B cell (primary cell): ENCODE data around the gene GPT2. TPM values are rescaled to one million over a fixed set of nuclear protein-coding genes. Genes with fewer than 3 reads are reported as not detected.

Experiments used
- ATAC-seq: fragments of 200-7000 bp; cut with Tn5 transposase; one replicate; pipeline ENCODE4 v1.10.0; 2021; ENCODE audit warnings: low read depth, mild to moderate bottlenecking, moderate number of reproducible peaks, moderate library complexity
- CTCF ChIA-PET: fragments of 350-600 bp; sonication (Branson Sonifier 250); formaldehyde crosslinking; loops from one replicate; lab custom pipeline; 2021; ENCODE audit warnings: antibody characterized with exemption, inconsistent platforms; lab: Charles Lee
- POLR2A ChIA-PET: fragments of 350-600 bp; sonication (Branson Sonifier 250); formaldehyde crosslinking; loops from one replicate; lab custom pipeline; 2021; ENCODE audit warnings: antibody characterized with exemption; lab: Charles Lee
- DNase-seq: peaks from one replicate; pipeline ENCODE4 v3.0.0; 2013
- H2AFZ ChIP-seq: 2 replicates; pipeline ENCODE4 v1.6.1; 2012; ENCODE audit warnings: mild to moderate bottlenecking, low read depth, low read length; ENCODE audit not compliant: insufficient read depth, poor library complexity, severe bottlenecking
- H3K27ac ChIP-seq, 2 donors: 1 replicate in 1 of 2; 2 replicates in 1 of 2; pipeline ENCODE4 v1.5.1; 2012 to 2013; ENCODE audit warnings: low read length in 2 of 2, mild to moderate bottlenecking in 2 of 2, moderate library complexity in 1 of 2
- H3K27me3 ChIP-seq, 4 experiments: fragments of 200-600 bp in 1 of 4; sonication (generic) in 1 of 4; replicated peaks in 1 of 4; 1 replicate in 2 of 4; 2 replicates in 2 of 4; pipeline versions ENCODE4 v1.6.1 to v1.7.0; 2013 to 2016; ENCODE audit warnings: low read length in 3 of 4, mild to moderate bottlenecking in 2 of 4, mixed read lengths in 1 of 4, moderate library complexity in 1 of 4; ENCODE audit not compliant: insufficient read depth in 4 of 4, control insufficient read depth in 3 of 4; ENCODE audit errors: control extremely low read depth in 1 of 4
- H3K36me3 ChIP-seq, 2 experiments: replicated peaks in 1 of 2; 1 replicate in 1 of 2; 2 replicates in 1 of 2; pipeline versions ENCODE4 v1.6.1 to v1.7.1; 2013; ENCODE audit warnings: low read length in 1 of 2; ENCODE audit not compliant: insufficient read depth in 2 of 2, control insufficient read depth in 1 of 2; ENCODE audit errors: control extremely low read depth in 1 of 2, extremely low read depth in 1 of 2
- H3K4me1 ChIP-seq, 2 donors: fragments of 200-600 bp in 1 of 2; sonication (generic) in 1 of 2; 1 replicate in 1 of 2; 2 replicates in 1 of 2; pipeline versions ENCODE4 v1.5.1 to v1.6.1; 2013 to 2017; ENCODE audit warnings: low read length in 2 of 2; ENCODE audit not compliant: control insufficient read depth in 2 of 2, insufficient read depth in 2 of 2
- H3K4me2 ChIP-seq: replicated peaks from 2 replicates; pipeline ENCODE3; 2012; ENCODE audit warnings: mild to moderate bottlenecking, low read depth, low read length; ENCODE audit not compliant: poor library complexity, severe bottlenecking
- H3K4me3 ChIP-seq, 5 experiments: fragments of 200-600 bp in 1 of 5; sonication (generic) in 1 of 5; 1 replicate in 3 of 5; 2 replicates in 2 of 5; pipeline versions ENCODE4 v1.5.1 to v1.7.0; 2011 to 2016; ENCODE audit warnings: low read length in 4 of 5, mild to moderate bottlenecking in 4 of 5, low read depth in 2 of 5, control low read depth in 1 of 5, moderate library complexity in 1 of 5; ENCODE audit not compliant: insufficient read depth in 1 of 5; ENCODE audit errors: control extremely low read depth in 1 of 5, extremely low read depth in 1 of 5
- H3K79me2 ChIP-seq: fragments of 200-600 bp; sonication (generic); one replicate; pipeline ENCODE4 v1.6.0; 2016; ENCODE audit warnings: low read length; ENCODE audit not compliant: control insufficient read depth, insufficient read depth
- H3K9ac ChIP-seq: fragments of 200-600 bp; sonication (generic); 2 replicates; pipeline ENCODE4 v1.6.1; 2017; ENCODE audit warnings: mild to moderate bottlenecking, low read length, moderate library complexity
- H3K9me3 ChIP-seq, 3 donors: one replicate each; pipeline versions ENCODE4 v1.6.1 to v1.7.1; 2013; ENCODE audit warnings: low read length in 2 of 3; ENCODE audit not compliant: control insufficient read depth in 2 of 3, insufficient read depth in 1 of 3; ENCODE audit errors: control extremely low read depth in 1 of 3
- H4K20me1 ChIP-seq: 2 replicates; pipeline ENCODE4 v1.6.0; 2012; ENCODE audit warnings: mild to moderate bottlenecking, low read length; ENCODE audit not compliant: insufficient read depth, control insufficient read depth, poor library complexity, severe bottlenecking
- H3K27ac Mint-ChIP-seq: one replicate; pipeline ENCODE4 v1.8.0; 2021; ENCODE audit warnings: mixed read lengths
- H3K27me3 Mint-ChIP-seq: one replicate; pipeline ENCODE4 v1.8.0; 2021; ENCODE audit warnings: mixed read lengths
- H3K4me1 Mint-ChIP-seq: one replicate; pipeline ENCODE4 v1.8.0; 2021; ENCODE audit warnings: mixed read lengths
- H3K4me3 Mint-ChIP-seq: one replicate; pipeline ENCODE4 v1.8.0; 2021; ENCODE audit warnings: mixed read lengths
- H3K9me3 Mint-ChIP-seq: one replicate; pipeline ENCODE4 v1.8.0; 2022; ENCODE audit warnings: mixed read lengths; ENCODE audit not compliant: insufficient read depth
- EZH2 ChIP-seq: IDR thresholded peaks from 2 replicates; pipeline ENCODE4 v1.6.1; 2012; ENCODE audit warnings: borderline replicate concordance, low read depth, mild to moderate bottlenecking, moderate library complexity, low read length; ENCODE audit not compliant: insufficient read depth, poor library complexity, severe bottlenecking
- WGBS: methylation state at CpG from one replicate; pipeline ENCODE4 v1.1.5; 2013; ENCODE audit warnings: missing lambda C conversion rate; ENCODE audit not compliant: insufficient coverage; 5-methylcytosine and 5-hydroxymethylcytosine counted together
- intact Hi-C: fragments of 100-400 bp; cut with micrococcal nuclease; formaldehyde crosslinking; loops from one replicate; pipeline ENCODE4 v1.10.0; 2022
- polyA plus RNA-seq: library from polyadenylated mRNA; depleted of rRNA; stranded (reverse); fragments of >200 nt; gene quantifications from 2 replicates; pipeline ENCODE4 v1.2.3, GENCODE V29; 2012
- total RNA-seq, 2 donors: library from RNA; stranded (reverse); fragments of 120-200 nt in 1 of 2; gene quantifications; 1 replicate in 1 of 2; 2 replicates in 1 of 2; pipeline versions ENCODE4 v1.2.3 to v1.2.4, GENCODE V29; 2013 to 2022
- TF ChIP-seq, protein P1 (sequence below): fragments of 200-600 bp; IDR thresholded peaks from one replicate; pipeline ENCODE4 v1.8.0; 2022; ENCODE audit warnings: antibody characterized with exemption, mild to moderate bottlenecking

Gene GPT2
- total and polyA plus RNA-seq, 2 donors (not counting 1 experiment from before 2014, with no cell fraction given), result 6.8 to 9.9 TPM

GRCh38 chr16:46871597-46871996 is 12.6 kb upstream of the GPT2 start:
- Histone ChIP-seq H3K9me3 (peaks cover 0 to 4% (median 0%) of the 10 kb centered on the region in 3 donors), H2AFZ (no peak overlapping the region), H4K20me1 (no peaks in the 10 kb centered on the region), H3K27ac (no peak overlapping the region), H3K36me3 (no peaks in the 10 kb centered on the region), H3K79me2 (no peaks in the 10 kb centered on the region), H3K4me2 (no peak overlapping the region), H3K4me1 (no peaks in the 10 kb centered on the region), H3K9ac (no peak overlapping the region), H3K27me3 (no peaks in the 10 kb centered on the region), H3K4me3 (no peak overlapping the region)
- DNase-seq (no peak), ATAC-seq (no peak)
- no peaks in the 10 kb centered on the region for H3K9me3 Mint-ChIP-seq
- H3K4me3 Mint-ChIP-seq, result no peak overlapping the region
- ChIA-PET POLR2A (interaction anchor here (0.7 kb wide), 1 partner anchor 18 kb away, joined by 3 read pairs; no protein-coding TSS in a partner anchor), CTCF (no interaction called here)
- intact Hi-C loops, result no loop called here
- TF ChIP-seq, protein P1, sequence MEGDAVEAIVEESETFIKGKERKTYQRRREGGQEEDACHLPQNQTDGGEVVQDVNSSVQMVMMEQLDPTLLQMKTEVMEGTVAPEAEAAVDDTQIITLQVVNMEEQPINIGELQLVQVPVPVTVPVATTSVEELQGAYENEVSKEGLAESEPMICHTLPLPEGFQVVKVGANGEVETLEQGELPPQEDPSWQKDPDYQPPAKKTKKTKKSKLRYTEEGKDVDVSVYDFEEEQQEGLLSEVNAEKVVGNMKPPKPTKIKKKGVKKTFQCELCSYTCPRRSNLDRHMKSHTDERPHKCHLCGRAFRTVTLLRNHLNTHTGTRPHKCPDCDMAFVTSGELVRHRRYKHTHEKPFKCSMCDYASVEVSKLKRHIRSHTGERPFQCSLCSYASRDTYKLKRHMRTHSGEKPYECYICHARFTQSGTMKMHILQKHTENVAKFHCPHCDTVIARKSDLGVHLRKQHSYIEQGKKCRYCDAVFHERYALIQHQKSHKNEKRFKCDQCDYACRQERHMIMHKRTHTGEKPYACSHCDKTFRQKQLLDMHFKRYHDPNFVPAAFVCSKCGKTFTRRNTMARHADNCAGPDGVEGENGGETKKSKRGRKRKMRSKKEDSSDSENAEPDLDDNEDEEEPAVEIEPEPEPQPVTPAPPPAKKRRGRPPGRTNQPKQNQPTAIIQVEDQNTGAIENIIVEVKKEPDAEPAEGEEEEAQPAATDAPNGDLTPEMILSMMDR, result no peak
- TF ChIP-seq EZH2, result no peak
- 93% methylated on average over 3 of the region's 8 CpGs for WGBS
- H3K27ac Mint-ChIP-seq, result no peak overlapping the region
- no peaks in the 10 kb centered on the region for H3K4me1 Mint-ChIP-seq
- no peaks in the 10 kb centered on the region for H3K27me3 Mint-ChIP-seq

DNA sequence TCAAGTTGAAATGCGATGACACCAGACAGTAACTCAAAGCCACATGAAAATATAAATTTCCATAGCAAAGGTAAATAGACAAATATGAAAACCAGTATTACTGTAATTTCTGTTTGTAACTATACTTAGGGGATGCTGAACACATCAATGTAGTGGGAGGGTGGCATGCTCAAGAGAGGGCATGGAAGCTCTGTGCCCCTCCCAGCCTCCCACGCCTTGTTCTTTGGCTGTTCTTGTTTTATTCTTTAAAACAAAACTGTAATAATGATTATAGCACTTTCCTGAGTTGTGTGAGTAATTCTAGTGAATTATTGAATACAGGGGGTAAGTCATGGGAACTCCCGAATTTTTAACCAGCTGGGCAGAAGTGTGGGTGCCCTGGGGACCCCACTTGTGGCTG is 11.0 kb upstream of the GPT2 start:
- Mint-ChIP-seq H3K4me1 (no peaks in the 10 kb centered on the region), H3K27me3 (no peaks in the 10 kb centered on the region), H3K4me3 (no peak overlapping the region), H3K27ac (no peak overlapping the region), H3K9me3 (no peaks in the 10 kb centered on the region)
- no peak overlapping the region for H3K4me2 ChIP-seq
- H3K27me3 ChIP-seq, result no peaks in the 10 kb centered on the region
- no peak overlapping the region for H3K4me3 ChIP-seq
- no peaks in the 10 kb centered on the region for H3K36me3 ChIP-seq
- TF ChIP-seq, protein P1, result no peak
- POLR2A ChIA-PET, result interaction anchor here (1.0 kb wide), 1 partner anchor 10 kb away, joined by 3 read pairs; the partner anchor contains the start of gene GPT2
- H3K9me3 ChIP-seq, result peaks cover 0 to 2% (median 0%) of the 10 kb centered on the region in 3 donors
- 89% methylated on average over 1 of the region's 3 CpGs for whole genome bisulfite sequencing
- H3K79me2 ChIP-seq, result no peaks in the 10 kb centered on the region
- intact Hi-C loops, result no loop called here
- no peaks in the 10 kb centered on the region for H3K4me1 ChIP-seq
- DNase-seq (no peak), ATAC-seq (no peak)
- no peak overlapping the region for H3K9ac ChIP-seq
- H2AFZ ChIP-seq, result no peak overlapping the region
- H4K20me1 ChIP-seq, result no peaks in the 10 kb centered on the region
- no peak overlapping the region for H3K27ac ChIP-seq
- CTCF ChIA-PET, result interaction anchor here (1.3 kb wide), 1 partner anchor 55 kb away, joined by 3 read pairs; no protein-coding TSS in a partner anchor
